HUES48 (cell line): ENCODE data around the gene RDH11.

Experiments used
- H3K27ac ChIP-seq: one replicate; pipeline ENCODE4 v1.7.0; 2013; ENCODE audit warnings: low read depth, low read length, inconsistent platforms
- H3K27me3 ChIP-seq: 2 replicates; pipeline ENCODE4 v1.6.1; 2013; ENCODE audit warnings: mild to moderate bottlenecking, low read length; ENCODE audit not compliant: control insufficient read depth, insufficient read depth
- H3K36me3 ChIP-seq: 2 replicates; pipeline ENCODE4 v1.6.1; 2013; ENCODE audit warnings: low read length; ENCODE audit not compliant: control insufficient read depth, insufficient read depth
- H3K4me1 ChIP-seq: 2 replicates; pipeline ENCODE4 v1.6.1; 2013; ENCODE audit warnings: mild to moderate bottlenecking, low read length; ENCODE audit not compliant: control insufficient read depth, insufficient read depth
- H3K4me3 ChIP-seq: 2 replicates; pipeline ENCODE4 v1.5.1; 2013; ENCODE audit warnings: mild to moderate bottlenecking, low read depth, low read length
- H3K9ac ChIP-seq: 2 replicates; pipeline ENCODE4 v1.6.1; 2013; ENCODE audit warnings: mild to moderate bottlenecking, low read depth, low read length, moderate library complexity
- H3K9me3 ChIP-seq: 2 replicates; pipeline ENCODE4 v1.6.1; 2013; ENCODE audit warnings: low read length; ENCODE audit not compliant: control insufficient read depth, insufficient read depth

Gene RDH11

GRCh38 chr14:67695394-67695949 lies at the start of gene RDH11:
Gene RDH11, minus strand, starts transcription at chr14:67695764. Its CDS starts 61 bp downstream, at chr14:67695703.
- Histone ChIP-seq H3K27me3 (peaks cover 9% of the 10 kb centered on the region), H3K4me1 (no peaks in the 10 kb centered on the region), H3K9ac (peak within 1 kb of the TSS; percentile 81), H3K9me3 (no peaks in the 10 kb centered on the region), H3K27ac (peak within 1 kb of the TSS; percentile 80), H3K4me3 (peak within 1 kb of the TSS; percentile 93), H3K36me3 (peaks cover 34% of the 10 kb centered on the region)

- no peaks in the 10 kb centered on the region for H3K4me1 ChIP-seq
- no peak overlapping the region for H3K9ac ChIP-seq
- H3K27ac ChIP-seq = no peak overlapping the region
- H3K4me3 ChIP-seq = no peak overlapping the region
- H3K36me3 ChIP-seq = peaks cover 19% of the 10 kb centered on the region
- H3K9me3 ChIP-seq = no peaks in the 10 kb centered on the region
- H3K27me3 ChIP-seq = no peaks in the 10 kb centered on the region
Observed at GRCh38 chr14:67744046-67744445, 48.5 kb upstream of the RDH11 start.

- H3K27me3 ChIP-seq = no peaks in the 10 kb centered on the region
- H3K9me3 ChIP-seq = no peaks in the 10 kb centered on the region
- H3K9ac ChIP-seq = no peak overlapping the region
- H3K4me3 ChIP-seq = no peak overlapping the region
- no peak overlapping the region for H3K27ac ChIP-seq
- H3K4me1 ChIP-seq = no peaks in the 10 kb centered on the region
- H3K36me3 ChIP-seq = no peaks in the 10 kb centered on the region
Observed at GRCh38 chr14:67738740-67739504, 43.4 kb upstream of the RDH11 start.

GRCh38 chr14:67736771-67737170 lies 41.2 kb upstream of the RDH11 start:
- Histone ChIP-seq H3K27me3 (no peaks in the 10 kb centered on the region), H3K36me3 (no peaks in the 10 kb centered on the region), H3K9ac (no peak overlapping the region), H3K4me3 (no peak overlapping the region), H3K9me3 (no peaks in the 10 kb centered on the region), H3K4me1 (no peaks in the 10 kb centered on the region), H3K27ac (no peak overlapping the region)

- Histone ChIP-seq H3K4me1 (no peaks in the 10 kb centered on the region), H3K27me3 (no peaks in the 10 kb centered on the region), H3K36me3 (no peaks in the 10 kb centered on the region), H3K9ac (no peak overlapping the region), H3K9me3 (no peaks in the 10 kb centered on the region), H3K27ac (no peak overlapping the region), H3K4me3 (no peak overlapping the region)
Observed at GRCh38 chr14:67735336-67736147, 40.0 kb upstream of the RDH11 start.

- no peak overlapping the region for H3K4me3 ChIP-seq
- H3K36me3 ChIP-seq = no peaks in the 10 kb centered on the region
- H3K9me3 ChIP-seq = no peaks in the 10 kb centered on the region
- H3K27ac ChIP-seq = no peak overlapping the region
- H3K9ac ChIP-seq = no peak overlapping the region
- peaks cover 6% of the 10 kb centered on the region for H3K4me1 ChIP-seq
- H3K27me3 ChIP-seq = no peaks in the 10 kb centered on the region
Observed at GRCh38 chr14:67734675-67735074, 39.1 kb upstream of the RDH11 start.

- Histone ChIP-seq H3K4me3 (no peak overlapping the region), H3K27ac (no peak overlapping the region), H3K9ac (no peak overlapping the region)
Observed at GRCh38 chr14:67733616-67734015, 38.1 kb upstream of the RDH11 start.

GRCh38 chr14:67729072-67729885 lies 33.7 kb upstream of the RDH11 start:
- Histone ChIP-seq H3K9me3 (no peaks in the 10 kb centered on the region), H3K9ac (peak overlapping the region; percentile 45)

More at GRCh38 chr14:67733616-67734015, 38.1 kb upstream of the RDH11 start:
- Histone ChIP-seq H3K27me3 (no peaks in the 10 kb centered on the region), H3K9me3 (no peaks in the 10 kb centered on the region), H3K4me1 (peaks cover 17% of the 10 kb centered on the region), H3K36me3 (no peaks in the 10 kb centered on the region)

GRCh38 chr14:67728258-67728657 lies 32.7 kb upstream of the RDH11 start:
- no peaks in the 10 kb centered on the region for H3K36me3 ChIP-seq
- no peaks in the 10 kb centered on the region for H3K27me3 ChIP-seq
- H3K27ac ChIP-seq = no peak overlapping the region
- peaks cover 23% of the 10 kb centered on the region for H3K4me1 ChIP-seq
- no peak overlapping the region for H3K4me3 ChIP-seq
- H3K9me3 ChIP-seq = no peaks in the 10 kb centered on the region
- H3K9ac ChIP-seq = no peak overlapping the region

More at GRCh38 chr14:67729072-67729885, 33.7 kb upstream of the RDH11 start:
- no peaks in the 10 kb centered on the region for H3K27me3 ChIP-seq
- peaks cover 23% of the 10 kb centered on the region for H3K4me1 ChIP-seq
- H3K4me3 ChIP-seq = peak overlapping the region; percentile 9; the same call in 1 of the 2 replicates
- H3K36me3 ChIP-seq = no peaks in the 10 kb centered on the region
- no peak overlapping the region for H3K27ac ChIP-seq

GRCh38 chr14:67727361-67727760 lies 31.8 kb upstream of the RDH11 start:
- Histone ChIP-seq H3K27me3 (no peaks in the 10 kb centered on the region), H3K36me3 (no peaks in the 10 kb centered on the region), H3K9me3 (no peaks in the 10 kb centered on the region), H3K4me1 (peaks cover 27% of the 10 kb centered on the region), H3K4me3 (no peak overlapping the region), H3K27ac (no peak overlapping the region), H3K9ac (no peak overlapping the region)
